Measurements from ENCODE around the gene MYG1. TPM values are rescaled to one million over a fixed set of nuclear protein-coding genes. Genes with fewer than 3 reads are reported as not detected.

The MYG1 gene
- total and polyA plus RNA-seq, 2 donors (not counting 3 experiments of a cell fraction or from before 2014, with no cell fraction given), result 65.5 to 65.8 TPM

- no peak for DNase-seq (ENCODE audit: low read depth, low spot score)
- no peak overlapping the region for H3K4me3 ChIP-seq (replicated peaks in 1 of 3; ENCODE audit: insufficient read depth in 1 of 3, low read depth in 1 of 3, low read length in 3 of 3)
- ChIA-PET POLR2A (interaction anchor here (1.0 kb wide), 1 partner anchor 8 kb away, joined by 4 read pairs; the partner anchor contains the start of gene MYG1), CTCF (interaction anchor here (0.9 to 2.7 kb wide), 5 partner anchors 8 to 95 kb away, joined by 3 to 16 read pairs (median 4); partner anchors contain the start of gene AAAS)
- H3K27ac ChIP-seq (ENCODE audit: insufficient read depth, low read depth, low read length), result no peak overlapping the region
- no peaks in the 10 kb centered on the region for H3K9me1 ChIP-seq (replicated peaks; ENCODE audit: control insufficient read depth, extremely low read depth, insufficient read depth, low read length)
- no peak overlapping the region for H3K9ac ChIP-seq (replicated peaks; ENCODE audit: extremely low read depth, insufficient read depth, low read length)
- dilution Hi-C loops (cut with MboI; ENCODE audit: extremely low pct_ligation_motif_present, low sequenced_read_pairs), result no loop called here
- H3K9me3 ChIP-seq (replicated peaks; ENCODE audit: control insufficient read depth, insufficient read depth, low read length), result no peaks in the 10 kb centered on the region
- intact Hi-C loops (cut with micrococcal nuclease), result no loop called here
- H3K27me3 ChIP-seq (ENCODE audit: control insufficient read depth in 2 of 2, insufficient read depth in 2 of 2, low read length in 2 of 2), result no peaks in the 10 kb centered on the region
- H3K79me2 ChIP-seq (ENCODE audit: control insufficient read depth, insufficient read depth, low read length), result no peaks in the 10 kb centered on the region
- H4K20me1 ChIP-seq (replicated peaks; ENCODE audit: control insufficient read depth, extremely low read depth, insufficient read depth, low read length), result no peaks in the 10 kb centered on the region
- no peak for FAIRE-seq
- H3K36me3 ChIP-seq (ENCODE audit: control insufficient read depth in 2 of 2, extremely low read depth in 1 of 2, insufficient read depth in 2 of 2, low read length in 2 of 2), result peaks cover 9 to 33% of the 10 kb centered on the region in 2 experiments
- H3K4me2 ChIP-seq (ENCODE audit: insufficient read depth, low read length), result no peak overlapping the region
- TF ChIP-seq FOS (IDR thresholded peaks at IDR 0.05; ENCODE audit: borderline replicate concordance, insufficient read depth, low read length), result no peak
- no peak for TF ChIP-seq POLR2AphosphoS5 (IDR thresholded peaks at IDR 0.05; ENCODE audit: insufficient read depth, low read depth, low read length)
- no peak for TF ChIP-seq CTCF (IDR thresholded peaks at IDR 0.05; ENCODE audit: extremely low read depth in 1 of 2, insufficient read depth in 1 of 2, low read depth in 1 of 2, low read length in 2 of 2)
- no peak for TF ChIP-seq GATA2 (IDR thresholded peaks at IDR 0.05; ENCODE audit: insufficient read depth, insufficient read length, low read depth, low read length)
- no peak for TF ChIP-seq JUN (IDR thresholded peaks at IDR 0.05; ENCODE audit: borderline replicate concordance, insufficient read depth, insufficient read length, low read depth)
- no peak for TF ChIP-seq MYC (IDR thresholded peaks at IDR 0.05; ENCODE audit: low read depth, low read length)
- no peak for TF ChIP-seq MAX (IDR thresholded peaks at IDR 0.05; ENCODE audit: insufficient read depth, insufficient read length)
- no peak for TF ChIP-seq EZH2 (IDR thresholded peaks at IDR 0.05; ENCODE audit: borderline replicate concordance, low read depth, low read length, severe bottlenecking)
- no peak for TF ChIP-seq POLR2A (IDR thresholded peaks at IDR 0.05; ENCODE audit: low read depth, low read length)
- H2AFZ ChIP-seq (ENCODE audit: low read depth, low read length), result no peak overlapping the region
- H3K4me1 ChIP-seq (ENCODE audit: control insufficient read depth, extremely low read depth, insufficient read depth, low read length), result no peaks in the 10 kb centered on the region
- no TSS peak for BruUV-seq (replicated peaks)
Measured at GRCh38 chr12:53308276-53308675, 8.8 kb downstream of the MYG1 start.

Measured in endothelial cell of umbilical vein (primary cell).